ENCODE measurements around the gene NDUFA11.

DNA sequence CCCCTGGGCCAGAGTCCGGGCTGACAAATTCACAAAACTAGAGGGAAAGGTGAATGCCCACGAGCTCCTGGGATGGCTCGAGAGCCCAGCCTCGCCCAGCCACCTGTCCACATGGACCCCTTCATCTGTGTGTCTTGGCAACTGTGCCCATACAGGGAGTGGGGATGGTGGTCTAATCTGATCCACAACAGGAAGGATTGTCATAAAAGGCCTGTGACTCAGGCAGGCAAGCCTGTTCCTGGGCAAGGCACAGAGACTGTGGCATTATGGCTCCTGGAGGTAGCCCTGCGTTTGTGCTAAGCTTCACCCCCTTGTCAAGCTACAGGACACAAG lies 30.4 kb upstream of the NDUFA11 start:
- TF ChIP-seq, protein P1, sequence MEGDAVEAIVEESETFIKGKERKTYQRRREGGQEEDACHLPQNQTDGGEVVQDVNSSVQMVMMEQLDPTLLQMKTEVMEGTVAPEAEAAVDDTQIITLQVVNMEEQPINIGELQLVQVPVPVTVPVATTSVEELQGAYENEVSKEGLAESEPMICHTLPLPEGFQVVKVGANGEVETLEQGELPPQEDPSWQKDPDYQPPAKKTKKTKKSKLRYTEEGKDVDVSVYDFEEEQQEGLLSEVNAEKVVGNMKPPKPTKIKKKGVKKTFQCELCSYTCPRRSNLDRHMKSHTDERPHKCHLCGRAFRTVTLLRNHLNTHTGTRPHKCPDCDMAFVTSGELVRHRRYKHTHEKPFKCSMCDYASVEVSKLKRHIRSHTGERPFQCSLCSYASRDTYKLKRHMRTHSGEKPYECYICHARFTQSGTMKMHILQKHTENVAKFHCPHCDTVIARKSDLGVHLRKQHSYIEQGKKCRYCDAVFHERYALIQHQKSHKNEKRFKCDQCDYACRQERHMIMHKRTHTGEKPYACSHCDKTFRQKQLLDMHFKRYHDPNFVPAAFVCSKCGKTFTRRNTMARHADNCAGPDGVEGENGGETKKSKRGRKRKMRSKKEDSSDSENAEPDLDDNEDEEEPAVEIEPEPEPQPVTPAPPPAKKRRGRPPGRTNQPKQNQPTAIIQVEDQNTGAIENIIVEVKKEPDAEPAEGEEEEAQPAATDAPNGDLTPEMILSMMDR (IDR thresholded peaks at IDR 0.05): no peak
- TF ChIP-seq YY1 (IDR thresholded peaks at IDR 0.05; ENCODE audit: low read depth) (no peak), POLR2AphosphoS5 (IDR thresholded peaks at IDR 0.05; ENCODE audit: low read depth, low read length) (no peak), CHD2 (IDR thresholded peaks at IDR 0.05; ENCODE audit: low read length, partially characterized antibody) (no peak), EP300 (IDR thresholded peaks at IDR 0.05; ENCODE audit: borderline replicate concordance in 1 of 2, low read depth in 1 of 2, low read length in 1 of 2) (no peak), RAD21 (IDR thresholded peaks at IDR 0.05; ENCODE audit: low read length) (no peak)
